ENCODE results near the gene GTSE1. TPM values are rescaled to one million over a fixed set of nuclear protein-coding genes. Genes with fewer than 3 reads are reported as not detected.

Gene GTSE1, protein sequence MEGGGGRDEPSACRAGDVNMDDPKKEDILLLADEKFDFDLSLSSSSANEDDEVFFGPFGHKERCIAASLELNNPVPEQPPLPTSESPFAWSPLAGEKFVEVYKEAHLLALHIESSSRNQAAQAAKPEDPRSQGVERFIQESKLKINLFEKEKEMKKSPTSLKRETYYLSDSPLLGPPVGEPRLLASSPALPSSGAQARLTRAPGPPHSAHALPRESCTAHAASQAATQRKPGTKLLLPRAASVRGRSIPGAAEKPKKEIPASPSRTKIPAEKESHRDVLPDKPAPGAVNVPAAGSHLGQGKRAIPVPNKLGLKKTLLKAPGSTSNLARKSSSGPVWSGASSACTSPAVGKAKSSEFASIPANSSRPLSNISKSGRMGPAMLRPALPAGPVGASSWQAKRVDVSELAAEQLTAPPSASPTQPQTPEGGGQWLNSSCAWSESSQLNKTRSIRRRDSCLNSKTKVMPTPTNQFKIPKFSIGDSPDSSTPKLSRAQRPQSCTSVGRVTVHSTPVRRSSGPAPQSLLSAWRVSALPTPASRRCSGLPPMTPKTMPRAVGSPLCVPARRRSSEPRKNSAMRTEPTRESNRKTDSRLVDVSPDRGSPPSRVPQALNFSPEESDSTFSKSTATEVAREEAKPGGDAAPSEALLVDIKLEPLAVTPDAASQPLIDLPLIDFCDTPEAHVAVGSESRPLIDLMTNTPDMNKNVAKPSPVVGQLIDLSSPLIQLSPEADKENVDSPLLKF
- 7.5 and 10.6 TPM in 2 replicates for total RNA-seq

DNA sequence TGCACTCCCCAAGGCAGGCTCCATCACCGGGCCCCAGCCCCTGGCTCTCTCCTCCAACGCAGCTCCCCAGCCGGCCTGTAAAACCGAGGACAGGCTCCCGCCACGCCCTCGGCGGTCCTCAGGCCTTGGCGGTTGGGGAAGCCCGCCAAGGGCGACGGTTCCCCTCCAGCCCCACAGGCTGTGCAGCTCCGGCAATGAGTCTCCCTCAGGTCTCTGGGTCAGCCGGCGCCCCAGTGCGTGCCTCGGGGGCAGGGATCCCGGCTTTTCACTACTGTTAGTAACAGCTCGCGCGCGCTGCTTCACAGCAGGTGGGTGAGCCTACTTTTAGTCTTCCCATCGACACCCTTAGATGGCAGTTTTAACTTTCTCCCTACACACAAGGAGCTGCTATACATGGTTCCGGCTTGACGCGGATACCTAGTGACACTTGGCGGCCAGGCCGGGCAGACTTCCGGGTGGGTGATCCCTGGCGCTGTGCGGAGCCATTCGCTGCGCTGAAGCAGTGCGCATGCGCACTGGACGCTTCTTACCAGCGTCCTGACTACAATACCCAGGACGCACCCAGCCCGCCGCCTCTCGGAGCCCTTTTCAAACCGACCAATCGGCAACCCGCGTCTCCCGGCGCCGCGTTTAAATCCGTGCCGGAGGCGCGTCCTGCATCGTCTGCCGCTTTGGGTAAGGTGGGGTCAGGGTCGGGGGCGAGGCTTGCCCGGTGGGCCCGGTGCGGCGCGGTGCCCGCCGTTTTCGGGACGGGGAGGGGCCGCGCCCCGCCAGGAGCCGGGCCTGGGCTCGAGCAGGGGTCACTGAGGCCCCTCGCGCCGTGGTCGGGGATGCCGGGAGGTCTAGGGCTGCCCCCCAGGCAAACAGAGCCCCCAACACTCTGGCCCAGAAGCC lies at the start of gene GTSE1:
Gene GTSE1 (plus strand): TSS at position 614 of the 894 bp plus-strand sequence. CDS start 531 bp downstream, outside the sequence.

DNA sequence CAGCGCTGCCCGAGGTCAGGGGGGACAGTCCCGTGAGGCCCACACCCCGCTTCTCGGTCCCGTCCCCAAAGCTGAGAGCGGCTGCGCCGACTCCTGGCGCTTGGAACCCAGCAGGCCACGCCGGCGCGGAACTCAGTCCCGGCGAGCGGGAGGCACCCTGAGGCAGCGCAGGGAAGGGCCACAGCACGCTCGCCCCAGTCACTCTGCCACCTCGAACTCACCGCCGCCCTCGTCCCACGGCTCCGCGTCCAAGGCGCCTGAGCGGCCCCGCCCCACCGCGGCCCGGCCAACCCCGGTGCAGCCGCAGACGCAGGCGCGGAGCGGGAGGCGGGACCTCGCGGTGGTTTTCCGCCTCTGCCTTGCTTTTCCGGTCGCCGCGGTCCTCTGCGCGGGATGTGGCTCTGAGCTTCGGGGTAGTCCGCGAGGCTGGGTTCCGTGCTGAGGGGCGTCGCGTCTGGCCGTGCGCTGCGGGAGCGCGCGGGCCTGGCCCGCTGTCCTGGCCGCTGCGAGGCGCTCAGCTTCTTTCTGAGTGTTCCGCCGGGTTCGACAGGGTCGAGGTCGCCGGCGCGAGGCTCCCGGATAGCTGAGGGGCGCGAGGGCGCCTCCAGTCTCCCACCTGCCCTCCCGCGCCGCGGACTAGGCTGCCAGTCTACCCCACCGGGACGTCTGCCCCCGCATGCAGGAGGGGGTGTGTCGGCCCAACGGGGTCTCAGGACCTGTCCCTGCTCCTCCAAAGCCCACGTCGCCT lies 46.5 kb upstream of the GTSE1 start, which contains the start of gene CDPF1:
Gene CDPF1 (minus strand): TSS at position 259 of the 748 bp plus-strand sequence. CDS start 2,009 bp downstream, outside the sequence.

DNA sequence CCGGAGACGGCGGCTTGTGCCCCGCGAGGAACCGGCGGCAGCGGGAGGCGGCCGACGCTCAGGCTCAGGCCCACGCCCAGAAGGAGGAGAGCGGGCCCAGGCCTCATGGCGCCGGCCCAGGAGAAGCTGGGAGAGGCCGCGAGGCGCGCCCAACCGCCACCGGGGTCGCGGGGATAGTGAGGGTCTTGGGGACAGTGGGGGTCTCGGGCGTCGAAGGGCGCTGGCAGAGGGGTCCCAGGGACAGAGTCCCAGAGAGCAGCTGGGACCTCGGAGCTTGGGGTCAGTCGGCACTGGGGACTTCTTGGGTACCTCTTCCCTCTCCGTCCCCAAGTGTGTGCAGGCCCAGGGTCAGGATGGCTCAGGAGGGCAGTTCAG lies 33.5 kb upstream of the GTSE1 start, which contains the start of gene PKDREJ:
Gene PKDREJ (minus strand): TSS at position 128 of the 375 bp plus-strand sequence. CDS start 21 bp downstream, at position 107.

GRCh38 chr22:46267431-46268279 lies 29.0 kb upstream of the GTSE1 start, which contains the start of gene TTC38:
TSS of gene TTC38 (plus strand) at chr22:46268008. CDS start at chr22:46268040, 32 bp downstream.

DNA sequence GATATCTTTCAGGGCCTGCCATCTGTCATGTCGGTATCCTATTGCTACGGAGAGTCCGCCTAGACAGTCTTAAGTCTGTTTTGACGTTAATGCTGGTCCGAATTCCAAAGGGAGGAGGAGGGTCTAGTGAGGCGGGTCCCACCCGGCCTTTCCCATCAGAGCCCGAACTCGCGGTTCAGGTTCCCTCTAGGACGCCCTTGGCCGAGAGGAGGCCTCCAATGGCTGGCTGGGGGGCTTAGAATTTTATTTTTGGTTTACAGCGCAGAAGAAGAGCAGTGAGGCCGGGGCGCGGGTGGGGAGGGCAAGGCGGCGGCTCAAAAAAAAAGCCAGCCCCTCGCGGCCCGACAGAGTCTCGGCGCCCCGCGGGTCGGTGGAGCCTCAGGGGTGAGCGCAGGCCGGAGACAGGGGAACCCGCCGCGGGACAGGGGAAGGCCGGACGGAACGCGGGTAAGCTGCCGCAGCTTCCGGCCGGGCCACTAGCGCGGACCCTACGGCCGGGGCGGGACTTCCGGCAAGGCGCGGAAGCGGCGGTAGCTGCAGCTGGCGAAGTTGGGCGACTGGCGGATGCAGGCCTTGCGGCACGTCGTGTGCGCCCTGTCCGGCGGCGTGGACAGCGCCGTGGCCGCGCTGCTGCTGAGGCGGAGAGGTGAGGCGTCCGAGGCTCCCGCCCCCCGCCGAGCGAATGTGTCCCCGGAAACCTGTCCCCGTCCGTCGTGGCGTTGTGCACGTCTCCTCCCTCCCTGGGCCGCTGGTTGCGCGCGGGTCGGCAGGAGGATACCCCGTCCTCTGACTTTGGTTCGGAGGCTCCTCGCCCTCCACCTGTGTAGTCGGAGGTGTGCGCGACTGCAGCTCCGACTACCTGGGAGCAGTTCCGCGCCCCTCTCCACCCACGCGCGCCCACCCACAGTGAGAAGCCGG lies 38.8 kb downstream of the GTSE1 start, which contains the start of gene TRMU:
Gene TRMU (plus strand): TSS at position 514 of the 918 bp plus-strand sequence. CDS start 51 bp downstream, at position 565.

Other genes with a start within 250 kb of the GTSE1 start
- 8.8 and 16.0 TPM in 2 replicates for gene PPARA, start 146.3 kb upstream of the GTSE1 start, total RNA-seq
- 10.1 and 11.9 TPM in 2 replicates for gene CDPF1, start 46.6 kb upstream of the GTSE1 start, total RNA-seq
- not detected in 2 replicates for gene PKDREJ, start 33.5 kb upstream of the GTSE1 start, total RNA-seq
- gene TTC38, start 28.9 kb upstream of the GTSE1 start, total RNA-seq, result 24.0 and 35.4 TPM in 2 replicates
- 28.3 and 31.9 TPM in 2 replicates for gene TRMU, start 38.8 kb downstream of the GTSE1 start, total RNA-seq
- gene CELSR1, start 240.8 kb downstream of the GTSE1 start, total RNA-seq, result 0.15 and 0.32 TPM in 2 replicates

Data from epithelial cell of umbilical artery (primary cell).